Measurements from ENCODE around the gene OGT.

OGT gene

DNA sequence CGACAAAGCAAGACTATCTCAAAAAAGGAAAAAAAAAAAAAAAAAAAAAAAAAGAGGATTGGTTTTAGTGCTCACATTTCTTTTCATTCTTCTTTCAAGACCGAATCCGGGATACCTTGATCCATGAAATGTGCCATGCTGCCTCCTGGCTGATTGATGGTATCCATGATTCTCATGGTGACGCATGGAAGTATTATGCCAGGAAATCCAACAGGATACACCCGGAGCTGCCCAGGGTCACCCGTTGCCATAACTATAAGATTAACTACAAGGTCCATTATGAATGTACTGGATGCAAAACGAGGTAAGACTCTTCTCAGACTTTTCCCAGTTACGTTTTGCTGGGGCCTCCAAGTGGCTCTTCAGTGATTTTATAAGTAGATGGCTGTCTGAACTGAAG, 79.4 kb downstream of the OGT start:
- peaks cover 44% of the 10 kb centered on the region for H3K36me3 Mint-ChIP-seq (ENCODE audit: low read depth)
- H3K4me1 Mint-ChIP-seq, result peaks cover 17% of the 10 kb centered on the region
- H3K4me3 Mint-ChIP-seq, result no peak overlapping the region
- TF ChIP-seq CTCF (IDR thresholded peaks at IDR 0.05), result no peak
- H3K27ac Mint-ChIP-seq, result no peak overlapping the region
- no peak for DNase-seq
- H3K9me3 Mint-ChIP-seq, result peaks cover 61% of the 10 kb centered on the region
- H3K27me3 Mint-ChIP-seq (ENCODE audit: low read depth, poor library complexity), result no peaks in the 10 kb centered on the region

GRCh38 chrX:71615056-71615455, 82.2 kb downstream of the OGT start:
- DNase-seq, result no peak
- Mint-ChIP-seq H3K4me3 (no peak overlapping the region), H3K36me3 (ENCODE audit: low read depth) (peaks cover 28% of the 10 kb centered on the region), H3K27me3 (ENCODE audit: low read depth, poor library complexity) (no peaks in the 10 kb centered on the region), H3K4me1 (peaks cover 14% of the 10 kb centered on the region), H3K27ac (no peak overlapping the region), H3K9me3 (peaks cover 67% of the 10 kb centered on the region)
- no peak for TF ChIP-seq CTCF (IDR thresholded peaks at IDR 0.05)

GRCh38 chrX:71615954-71616353, 83.0 kb downstream of the OGT start:
- no peak for TF ChIP-seq CTCF (IDR thresholded peaks at IDR 0.05)

GRCh38 chrX:71616672-71617529, 84.0 kb downstream of the OGT start:
- Mint-ChIP-seq H3K9me3 (peaks cover 69% of the 10 kb centered on the region), H3K27ac (no peak overlapping the region), H3K27me3 (ENCODE audit: low read depth, poor library complexity) (no peaks in the 10 kb centered on the region), H3K36me3 (ENCODE audit: low read depth) (peaks cover 15% of the 10 kb centered on the region), H3K4me1 (peaks cover 14% of the 10 kb centered on the region), H3K4me3 (no peak overlapping the region)
- TF ChIP-seq CTCF (IDR thresholded peaks at IDR 0.05), result no peak
- no peak for DNase-seq

More at GRCh38 chrX:71615954-71616353, 83.0 kb downstream of the OGT start:
- DNase-seq, result no peak
- Mint-ChIP-seq H3K36me3 (ENCODE audit: low read depth) (peaks cover 24% of the 10 kb centered on the region), H3K9me3 (peaks cover 72% of the 10 kb centered on the region), H3K27me3 (ENCODE audit: low read depth, poor library complexity) (no peaks in the 10 kb centered on the region), H3K4me1 (peaks cover 14% of the 10 kb centered on the region), H3K27ac (no peak overlapping the region), H3K4me3 (no peak overlapping the region)

DNA sequence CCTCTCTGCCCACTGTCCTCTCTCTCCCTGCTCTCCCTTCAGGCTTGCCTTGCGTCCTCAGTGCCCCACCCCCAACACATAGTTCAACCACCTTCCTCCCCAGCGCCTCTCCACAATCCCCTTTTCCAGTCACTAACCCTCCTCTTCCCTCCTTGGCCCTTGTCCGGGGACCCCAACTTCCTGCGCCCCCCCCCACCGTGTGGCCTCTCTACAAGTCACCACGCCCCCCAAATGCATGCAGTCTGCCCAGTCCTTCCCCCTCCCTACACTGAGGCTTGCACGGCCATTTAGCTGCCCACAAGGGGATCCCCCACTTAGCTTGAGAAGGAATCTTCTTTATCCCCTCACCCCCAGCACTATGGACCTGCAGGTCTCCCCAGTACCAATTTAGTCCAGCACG, 84.8 kb downstream of the OGT start:
- H3K4me3 Mint-ChIP-seq, result no peak overlapping the region
- H3K27ac Mint-ChIP-seq, result no peak overlapping the region
- no peak for DNase-seq
- peaks cover 70% of the 10 kb centered on the region for H3K9me3 Mint-ChIP-seq
- H3K36me3 Mint-ChIP-seq (ENCODE audit: low read depth), result peaks cover 10% of the 10 kb centered on the region
- TF ChIP-seq CTCF (IDR thresholded peaks at IDR 0.05), result no peak
- no peaks in the 10 kb centered on the region for H3K27me3 Mint-ChIP-seq (ENCODE audit: low read depth, poor library complexity)
- H3K4me1 Mint-ChIP-seq, result peaks cover 11% of the 10 kb centered on the region

- H3K4me3 Mint-ChIP-seq, result no peak within 1 kb of the TSS
- DNase-seq, result no peak
- H3K27me3 Mint-ChIP-seq (ENCODE audit: low read depth, poor library complexity), result no peaks in the 10 kb centered on the region
- H3K36me3 Mint-ChIP-seq (ENCODE audit: low read depth), result peaks cover 5% of the 10 kb centered on the region
- no peak for TF ChIP-seq CTCF (IDR thresholded peaks at IDR 0.05)
- H3K27ac Mint-ChIP-seq, result no peak within 1 kb of the TSS
- peaks cover 13% of the 10 kb centered on the region for H3K4me1 Mint-ChIP-seq
- peaks cover 66% of the 10 kb centered on the region for H3K9me3 Mint-ChIP-seq
Measured at GRCh38 chrX:71618303-71618721, 85.4 kb downstream of the OGT start, which contains the start of gene CXCR3. TSS of gene CXCR3 (minus strand) at chrX:71618511. CDS start at chrX:71618449, 62 bp downstream.
